Fibroblast of peridontal ligament (primary cell): ENCODE measurements around the gene ZMIZ1.
"Not testable (repeated sequence)": the region's sequence is repeated elsewhere in the genome, so short reads cannot be mapped to it uniquely, and the experiment has no call there.

Experiments
- DNase-seq: peaks from one replicate; pipeline ENCODE4 v3.0.0-alpha.2; 2010; ENCODE audit errors: extremely low read depth

The ZMIZ1 gene

DNA sequence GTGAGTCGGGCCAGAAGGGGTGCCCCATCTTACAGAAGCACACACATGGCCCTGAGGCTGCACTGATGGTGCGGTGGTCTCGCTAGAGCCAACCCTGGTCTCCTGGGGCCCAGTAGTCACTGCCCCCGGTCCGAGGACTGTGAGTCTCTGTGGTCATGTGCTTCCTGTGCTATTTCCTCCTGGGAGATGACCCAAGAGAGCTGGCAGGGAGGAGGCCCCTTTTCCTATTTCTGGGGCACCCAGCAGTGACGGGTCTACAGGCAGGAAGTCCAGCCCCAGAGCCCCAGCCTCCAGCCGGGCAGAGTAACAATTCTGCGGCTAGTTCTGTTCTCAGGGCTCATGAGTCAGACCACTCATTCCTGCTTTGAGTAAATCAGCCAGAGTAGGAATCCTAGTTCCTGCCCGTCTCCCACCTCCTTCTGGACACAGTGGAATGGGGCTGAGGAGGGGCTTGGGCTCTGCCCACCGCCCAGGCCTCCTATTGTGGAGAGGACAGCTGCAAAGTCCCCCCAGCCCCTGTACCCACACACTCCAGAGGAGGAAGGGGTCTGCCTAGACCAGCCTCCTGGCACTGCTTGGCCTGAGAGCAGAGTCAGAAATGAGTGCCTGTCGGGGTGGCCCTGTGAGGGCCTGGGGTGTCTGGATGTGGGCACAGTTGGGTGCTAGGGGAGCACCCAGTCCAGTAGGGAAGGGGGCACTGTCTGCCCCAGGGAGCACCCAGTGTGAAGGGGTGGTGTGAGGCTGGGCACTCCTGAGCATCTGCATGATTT lies 198.0 kb downstream of the ZMIZ1 start:
- DNase-seq = peak; percentile 90

DNA sequence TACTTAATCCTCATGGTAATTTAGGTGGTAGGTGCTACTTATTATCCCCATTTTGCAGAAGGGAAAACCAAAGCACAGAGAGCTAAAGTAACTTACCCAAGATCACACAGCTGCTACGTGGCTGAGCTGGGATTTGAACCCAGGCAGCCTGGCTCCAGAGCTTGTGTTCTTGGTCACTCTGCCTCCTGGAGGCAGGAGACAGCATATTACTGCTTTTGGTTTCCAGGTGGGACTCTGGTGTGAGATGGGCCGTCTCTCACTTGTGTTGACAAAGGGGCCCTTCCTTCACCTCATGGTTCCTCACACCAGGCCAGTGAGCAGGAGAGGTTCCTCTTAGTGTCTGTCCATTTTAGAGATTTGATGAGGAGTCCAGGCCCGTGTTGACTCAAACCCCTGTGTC lies 198.7 kb downstream of the ZMIZ1 start:
- no peak for DNase-seq

- DNase-seq = peak; percentile 51
These were observed 199.4 kb downstream of the ZMIZ1 start for GRCh38 chr10:79268161-79268601.

DNA sequence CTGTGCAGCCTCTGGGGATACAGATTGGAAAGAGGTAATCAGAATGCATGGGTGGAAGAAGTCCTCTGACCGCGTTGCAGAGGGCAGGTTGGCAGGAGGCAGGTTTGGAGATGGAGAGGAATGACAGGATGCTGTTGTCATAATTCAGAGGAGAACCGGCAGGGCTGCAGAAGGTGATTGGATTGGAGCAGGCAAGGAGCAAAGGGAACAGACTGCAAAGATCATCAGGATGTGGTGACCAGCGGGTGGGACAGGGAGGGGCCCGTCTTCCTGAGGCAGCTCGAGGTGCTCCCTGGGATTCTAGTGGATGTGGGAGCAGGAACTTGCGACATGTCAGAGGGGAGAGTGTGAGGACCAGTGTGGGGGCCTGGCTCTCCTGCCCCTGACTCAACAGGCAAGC lies 200.0 kb downstream of the ZMIZ1 start:
- DNase-seq = no peak

DNA sequence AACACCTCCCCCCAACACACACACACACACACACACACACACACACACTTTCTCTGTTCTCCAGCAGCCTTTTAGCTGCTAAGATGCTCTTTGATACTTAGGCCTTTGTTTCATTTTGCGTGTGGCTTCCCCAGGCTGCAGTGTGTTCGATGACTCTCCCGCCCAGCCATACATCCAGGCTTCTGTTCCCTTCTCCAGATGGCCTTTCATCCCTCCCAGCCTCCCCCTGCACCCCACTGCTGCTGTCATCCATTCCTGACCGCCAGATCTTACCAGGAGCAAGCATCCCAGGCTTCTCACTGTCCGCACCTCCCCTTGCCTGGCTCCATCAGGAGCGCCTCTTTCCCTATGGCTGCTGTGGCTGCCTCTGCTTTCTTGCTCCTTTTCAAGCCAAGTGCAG lies 200.7 kb downstream of the ZMIZ1 start:
- DNase-seq = no peak

- DNase-seq = no peak
These were observed 201.2 kb downstream of the ZMIZ1 start for GRCh38 chr10:79269969-79270368.

- DNase-seq = no peak
These were observed 201.9 kb downstream of the ZMIZ1 start for GRCh38 chr10:79270466-79271246.

DNA sequence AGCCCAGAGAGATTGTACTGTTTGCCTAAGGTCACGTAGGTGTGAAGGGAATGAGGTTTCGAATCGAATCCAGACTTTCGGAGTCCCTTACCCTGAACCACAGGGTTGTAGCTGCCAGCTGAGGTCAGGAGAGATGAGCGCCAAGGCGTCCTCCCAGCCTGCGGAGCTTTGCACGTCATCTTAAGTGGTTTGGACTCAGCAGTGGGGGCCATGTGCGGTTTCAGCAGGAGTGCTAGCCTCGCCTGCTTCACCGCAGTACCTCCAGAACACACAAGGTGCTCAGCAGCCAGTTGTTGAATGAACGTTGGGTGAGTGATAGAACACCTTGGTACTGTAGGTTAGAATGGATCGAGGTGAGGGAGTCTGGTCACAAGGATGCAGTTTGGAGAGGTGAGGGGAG lies 203.6 kb downstream of the ZMIZ1 start:
- no peak for DNase-seq

GRCh38 chr10:79273604-79274003 lies 204.8 kb downstream of the ZMIZ1 start:
- DNase-seq = no peak

GRCh38 chr10:79274279-79275104 lies 205.7 kb downstream of the ZMIZ1 start:
- DNase-seq = peak; percentile 45

DNA sequence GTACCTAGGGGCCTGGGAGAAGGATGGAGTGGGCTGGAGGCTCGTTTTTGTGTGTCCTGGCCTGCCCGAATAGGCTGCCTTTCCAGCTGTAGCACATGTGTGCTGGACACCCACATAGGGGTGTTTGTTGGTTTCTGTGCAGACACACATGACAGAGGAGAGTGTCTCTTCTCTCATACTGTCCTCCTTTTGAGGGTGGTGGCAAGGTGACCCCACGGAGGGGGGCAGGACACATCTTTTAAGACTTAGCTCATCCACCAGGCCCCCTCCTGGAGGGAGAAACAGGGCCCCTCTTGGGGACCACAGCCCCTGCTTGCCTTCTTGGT lies 206.3 kb downstream of the ZMIZ1 start:
- no peak for DNase-seq

DNA sequence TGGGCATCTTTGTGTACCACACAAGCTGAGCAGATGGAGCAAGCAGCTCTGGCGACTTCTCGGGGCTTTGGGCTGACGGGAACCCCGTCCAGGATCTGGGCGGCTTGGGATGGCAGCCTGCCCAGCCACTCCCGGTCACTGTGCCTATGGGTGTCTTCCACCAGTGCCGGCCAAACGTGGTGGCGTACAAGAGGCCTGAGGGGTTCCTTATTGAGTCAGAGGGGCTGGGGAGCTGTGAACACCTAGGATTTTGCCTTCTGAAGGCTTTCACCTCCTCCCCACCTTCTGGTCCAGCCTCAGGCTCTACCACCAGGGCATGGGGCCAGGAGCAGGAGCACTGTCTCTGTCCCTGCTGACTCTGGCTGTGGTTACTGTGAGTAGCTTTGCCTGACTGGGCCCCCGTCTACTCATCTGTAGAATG lies 206.7 kb downstream of the ZMIZ1 start:
- DNase-seq = no peak

DNA sequence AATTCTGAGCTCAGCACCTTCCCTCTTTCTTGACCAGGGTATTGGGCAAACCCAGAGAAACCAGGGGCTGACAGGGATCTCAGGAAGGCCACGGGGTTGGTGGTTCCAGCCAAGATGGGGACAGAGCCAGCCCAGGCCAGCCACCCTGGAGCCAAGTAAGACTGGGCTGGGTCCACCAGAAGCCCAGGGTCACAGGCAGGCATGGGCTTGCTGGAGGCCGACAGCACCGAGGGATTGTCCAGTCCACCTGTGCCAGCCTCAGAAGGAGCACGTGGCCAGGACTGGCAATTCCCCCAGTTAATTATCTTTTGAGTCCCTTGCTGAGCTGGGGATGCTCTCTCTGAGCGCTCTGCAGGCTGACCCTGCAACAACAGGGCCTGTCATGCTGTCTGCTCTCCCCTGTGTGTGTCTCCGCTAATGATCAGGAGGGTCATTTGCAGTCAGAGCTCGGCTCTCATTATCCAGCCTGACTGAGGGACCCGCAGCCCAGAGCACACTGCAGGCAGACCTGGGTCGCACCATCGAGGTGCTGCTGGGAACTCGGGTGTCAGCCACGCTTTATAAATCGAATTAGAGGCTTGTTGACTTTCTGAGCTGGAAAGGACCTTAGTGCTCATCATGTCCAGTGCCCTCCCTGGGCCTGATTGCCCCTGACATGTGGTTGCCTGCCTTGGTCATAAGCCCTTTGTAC lies 209.0 kb downstream of the ZMIZ1 start:
- no peak for DNase-seq

DNA sequence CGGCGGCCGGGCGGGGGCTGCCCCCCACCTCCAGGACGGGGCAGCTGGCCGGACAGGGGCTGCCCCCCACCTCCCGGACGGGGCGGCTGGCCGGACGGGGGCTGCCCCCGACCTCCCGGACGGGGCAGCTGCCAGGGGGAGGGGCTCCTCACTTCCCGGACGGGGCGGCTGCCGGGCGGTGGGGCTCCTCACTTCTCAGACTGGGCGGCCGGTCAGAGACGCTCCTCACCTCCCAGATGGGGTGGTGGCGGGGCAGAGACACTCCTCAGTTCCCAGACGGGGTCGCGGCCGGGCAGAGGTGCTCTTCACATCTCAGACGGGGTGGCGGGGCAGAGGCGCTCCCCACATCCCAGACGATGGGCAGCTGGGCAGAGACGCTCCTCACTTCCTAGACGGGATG lies 210.3 kb downstream of the ZMIZ1 start:
- DNase-seq = not testable (repeated sequence)

- DNase-seq = no peak
These were observed 212.2 kb downstream of the ZMIZ1 start for GRCh38 chr10:79280956-79281355.

DNA sequence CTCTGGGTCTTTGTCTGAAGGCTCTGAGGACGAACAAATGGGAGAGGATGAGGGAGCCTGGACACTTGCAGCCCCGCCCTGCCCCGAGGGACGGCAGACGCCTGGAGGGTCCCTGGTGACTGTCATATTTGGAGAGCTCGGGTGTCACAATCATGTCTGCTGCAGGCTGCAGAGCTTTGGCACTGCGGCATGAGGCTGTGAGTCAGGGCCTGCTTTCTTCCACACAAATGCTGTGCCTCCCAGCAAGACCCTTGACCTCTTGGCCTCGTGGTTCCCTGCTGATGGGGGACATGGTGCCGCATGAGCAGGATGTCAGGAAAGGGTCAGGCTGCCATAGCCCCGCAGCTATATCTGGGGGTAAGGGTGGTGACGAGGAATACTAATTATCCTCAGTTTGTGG lies 213.6 kb downstream of the ZMIZ1 start:
- DNase-seq = no peak

DNA sequence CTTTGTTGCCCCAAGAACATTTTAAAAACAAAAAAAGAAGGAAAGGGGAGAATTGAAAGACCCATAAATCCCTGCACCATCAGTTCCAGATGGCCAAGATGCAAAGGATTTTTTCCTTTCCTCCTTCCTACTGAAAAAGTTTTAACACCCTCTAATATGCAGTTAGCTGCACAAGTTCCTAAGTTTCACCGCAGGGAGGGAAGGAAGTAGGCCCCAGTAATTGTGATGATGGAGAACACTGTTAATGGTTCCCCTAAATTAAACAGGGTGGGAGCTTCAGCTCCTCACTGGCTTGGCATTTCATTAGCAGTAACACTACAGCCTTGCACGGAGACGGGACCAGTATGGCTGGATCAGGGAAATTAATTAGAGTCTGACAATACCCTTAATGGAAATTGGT lies 214.8 kb downstream of the ZMIZ1 start:
- no peak for DNase-seq

DNA sequence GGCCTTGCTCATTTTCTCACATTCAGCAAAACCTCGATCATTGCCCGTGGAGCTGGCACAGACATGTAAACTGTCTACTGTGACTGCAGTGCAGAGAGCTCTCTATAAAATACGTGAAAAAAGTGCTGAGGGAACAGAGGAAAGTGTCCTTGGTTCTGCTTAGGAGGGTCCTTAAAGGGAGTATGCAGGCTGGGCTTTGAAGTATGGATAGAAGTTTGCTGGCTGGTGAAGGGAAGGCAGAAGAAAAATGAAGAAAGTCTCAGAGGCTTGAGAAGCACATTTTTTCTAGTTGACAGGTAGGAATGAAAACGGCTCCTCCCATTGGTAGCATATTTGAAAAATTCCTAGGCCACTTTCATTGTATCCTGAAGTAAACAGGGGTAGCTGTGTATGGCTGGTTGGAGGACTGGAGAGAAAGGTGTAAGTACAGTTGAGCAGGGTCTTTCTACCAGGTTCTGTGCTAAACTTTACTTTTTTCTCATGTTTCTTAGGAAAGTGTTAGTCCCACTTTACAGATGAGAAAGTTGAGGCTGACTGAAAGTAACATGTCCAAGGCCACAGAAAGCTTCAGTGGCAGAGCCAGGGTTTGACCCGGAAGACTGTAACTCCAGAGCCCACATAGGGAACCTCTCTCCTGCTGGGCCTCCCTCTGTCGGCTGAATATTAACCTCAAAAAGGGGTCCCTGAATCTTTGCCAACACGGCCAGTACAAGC lies 215.5 kb downstream of the ZMIZ1 start:
- DNase-seq = no peak

GRCh38 chr10:79285315-79286197 lies 216.8 kb downstream of the ZMIZ1 start:
- no peak for DNase-seq

GRCh38 chr10:79286318-79286951 lies 217.7 kb downstream of the ZMIZ1 start:
- no peak for DNase-seq
